GM12892 (cell line): ENCODE results near the gene ST3GAL6.

Experiments
- POLR2AphosphoS5 ChIP-seq: IDR thresholded peaks from 2 replicates; pipeline ENCODE4 v1.6.1; 2011; ENCODE audit warnings: low read depth, low read length, control low read depth
- TAF1 ChIP-seq: IDR thresholded peaks from 2 replicates; pipeline ENCODE4 v1.6.1; 2011; ENCODE audit warnings: low read depth, mild to moderate bottlenecking, control low read depth, low read length, borderline replicate concordance

DNA sequence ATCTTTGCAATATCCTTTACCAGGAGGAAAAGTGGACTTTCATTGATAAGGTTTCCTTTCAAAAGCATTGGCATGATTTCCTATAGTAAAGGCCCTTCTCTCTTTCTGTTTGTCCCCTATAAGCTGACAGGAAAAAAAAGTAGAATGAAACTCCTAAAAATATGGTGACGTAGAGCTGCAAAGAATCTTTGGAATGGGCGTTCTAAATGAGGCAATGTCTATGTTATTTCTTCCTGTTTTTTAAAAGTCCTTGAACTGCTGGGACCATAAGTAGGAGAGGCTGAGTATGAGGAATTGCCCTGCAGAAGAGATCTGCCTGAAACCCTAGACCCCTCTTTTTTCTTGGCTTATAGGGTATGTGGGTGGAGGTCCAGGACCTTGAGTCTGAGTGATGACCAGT, 17.2 kb downstream of the ST3GAL6 start:
- TF ChIP-seq POLR2AphosphoS5 (no peak), TAF1 (no peak)
